Stimulated activated CD8-positive, alpha-beta memory T cell treated with anti-CD3 and anti-CD28 coated beads, Interleukin-15, amount 100 ng/mL, for 48 hours (primary cell): Measurements from ENCODE around the gene LEO1.

Experiments used
- DNase-seq, 2 donors: peaks; one replicate each; pipeline ENCODE4 v3.0.0-alpha.2; 2020; ENCODE audit warnings: low read depth in 2 of 2

LEO1 gene

GRCh38 chr15:51971375-51972133 is at the start of gene LEO1:
LEO1 (minus strand) TSS chr15:51971778; CDS start chr15:51971745, 33 bp downstream.
- peak; percentile 80 for DNase-seq

DNA sequence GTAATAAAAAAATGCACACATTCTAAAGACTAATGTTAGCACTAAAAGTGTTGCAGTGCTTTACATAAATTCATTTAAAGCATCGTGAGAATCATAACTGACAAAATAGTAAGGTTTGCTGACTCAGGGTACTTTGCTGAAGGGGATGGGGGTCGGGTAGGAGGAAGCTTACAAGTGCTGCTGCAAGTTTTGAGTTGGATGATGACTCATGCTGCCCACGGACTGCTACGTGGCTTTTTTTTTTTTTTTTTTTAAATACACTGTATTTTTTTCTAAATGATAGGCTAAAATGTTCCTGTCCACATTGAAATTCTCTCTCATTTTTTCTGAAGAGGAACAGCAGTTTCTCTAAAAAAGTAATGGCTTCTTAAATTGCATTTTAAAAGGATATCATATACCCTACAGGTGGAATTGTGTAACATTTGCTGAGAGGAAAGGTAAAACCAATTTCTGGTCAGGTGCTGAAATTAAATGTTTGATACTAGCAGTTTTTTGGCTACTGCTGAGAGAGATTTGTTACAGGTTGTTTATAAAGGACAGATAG is 49.6 kb upstream of the LEO1 start:
- peak; percentile 39 to 51 for DNase-seq

- no peak for DNase-seq
Observed at GRCh38 chr15:52020221-52021085, 48.9 kb upstream of the LEO1 start.

DNA sequence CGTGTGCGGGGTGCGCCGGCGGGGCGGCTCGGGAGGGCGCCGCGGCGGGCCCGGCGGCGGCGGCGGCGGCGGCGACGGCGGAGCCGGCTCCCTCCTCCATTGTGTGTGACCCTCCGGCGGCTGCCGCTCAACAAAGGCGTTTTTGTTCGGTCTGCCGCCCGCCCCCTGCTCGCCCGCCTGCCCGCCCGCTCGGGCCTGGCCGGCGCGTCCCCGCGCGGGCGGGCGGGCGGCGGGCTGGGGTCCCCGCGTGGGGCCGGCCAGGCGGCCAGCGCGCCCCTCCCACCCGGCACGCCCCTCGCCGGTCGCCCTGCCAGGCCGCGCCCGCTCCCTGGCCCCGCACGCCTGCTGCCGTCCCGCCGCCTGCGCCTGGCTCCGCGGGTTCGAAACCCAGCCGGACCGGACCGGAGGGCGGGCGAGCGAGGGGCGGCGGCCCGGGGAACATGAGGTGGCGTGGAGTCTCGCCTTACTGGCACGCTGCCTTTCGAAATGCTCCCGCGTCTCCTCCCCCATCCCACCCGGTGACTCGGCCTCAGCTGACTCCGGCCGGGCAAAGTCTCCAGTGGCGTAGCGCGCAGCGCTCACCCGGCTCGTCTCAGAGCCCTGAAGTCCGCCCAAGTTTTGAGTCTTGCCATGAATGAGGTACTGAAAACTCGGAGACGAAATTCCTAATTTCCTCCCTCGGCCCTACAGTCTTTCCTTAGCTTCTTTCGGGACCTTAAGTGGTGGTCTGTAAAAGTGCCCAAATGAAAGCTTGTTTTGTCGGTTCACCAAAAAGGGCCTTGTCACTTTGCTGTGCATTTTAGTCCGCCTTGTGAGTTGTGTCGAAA is 48.0 kb upstream of the LEO1 start:
- peak; percentile 59 for DNase-seq

DNA sequence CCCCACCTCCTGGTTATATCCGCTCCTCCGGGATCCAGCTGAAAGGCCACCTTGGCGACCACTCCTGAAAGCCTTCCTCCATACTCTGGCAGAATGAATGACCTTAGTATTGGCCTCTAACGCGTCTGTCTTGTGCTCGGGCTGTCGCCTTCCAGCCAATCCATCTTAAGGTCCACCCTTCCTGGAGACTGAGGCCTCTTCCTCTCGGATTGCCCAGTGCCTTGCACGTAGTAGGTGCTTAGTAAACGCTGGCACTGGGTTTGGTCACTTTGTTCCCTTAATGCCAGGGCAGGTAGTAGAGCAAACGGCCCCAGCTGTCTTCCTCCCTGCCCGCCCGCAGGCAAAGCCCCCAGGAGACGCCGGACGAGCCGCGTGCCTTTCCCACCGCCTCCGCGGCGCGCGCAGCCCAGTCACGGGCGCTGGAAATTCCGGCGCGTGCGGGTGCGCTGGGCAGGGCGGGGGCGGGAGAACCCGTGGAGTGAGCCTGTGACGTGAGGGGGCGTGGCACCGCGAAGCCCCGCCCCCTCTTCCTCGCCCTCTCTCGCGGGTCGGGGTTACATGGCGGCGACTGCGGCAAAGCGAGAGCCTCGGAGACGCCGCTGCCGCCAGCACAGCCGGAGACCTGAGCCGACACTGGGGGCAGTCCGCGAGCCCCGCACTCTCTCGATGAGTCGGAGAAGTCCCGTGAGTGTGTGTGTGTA is 47.3 kb upstream of the LEO1 start, which contains the start of gene MAPK6:
Gene MAPK6 (plus strand): TSS at position 527 of the 701 bp plus-strand sequence. CDS start 27,242 bp downstream, outside the sequence.
- peak; percentile 92 to 93 for DNase-seq

DNA sequence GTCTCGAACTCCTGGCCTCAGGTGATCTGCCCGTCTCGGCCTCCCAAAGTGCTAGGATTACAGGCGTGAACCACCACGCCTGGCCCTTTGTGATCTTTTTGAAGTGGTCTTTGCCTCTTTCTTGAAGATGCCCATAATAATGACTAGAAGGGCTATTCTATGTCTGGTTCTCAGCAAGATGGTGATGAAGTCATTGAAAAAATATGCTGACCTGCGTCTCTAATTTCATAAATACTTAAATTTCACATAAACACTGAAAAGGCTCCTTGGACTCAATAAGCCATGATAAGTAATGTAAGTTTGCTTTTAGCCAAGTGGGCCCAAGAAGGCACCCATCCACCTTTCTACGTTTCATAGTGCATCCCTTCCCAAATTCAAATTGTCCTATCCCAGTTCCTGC is 46.7 kb upstream of the LEO1 start:
- no peak for DNase-seq

DNA sequence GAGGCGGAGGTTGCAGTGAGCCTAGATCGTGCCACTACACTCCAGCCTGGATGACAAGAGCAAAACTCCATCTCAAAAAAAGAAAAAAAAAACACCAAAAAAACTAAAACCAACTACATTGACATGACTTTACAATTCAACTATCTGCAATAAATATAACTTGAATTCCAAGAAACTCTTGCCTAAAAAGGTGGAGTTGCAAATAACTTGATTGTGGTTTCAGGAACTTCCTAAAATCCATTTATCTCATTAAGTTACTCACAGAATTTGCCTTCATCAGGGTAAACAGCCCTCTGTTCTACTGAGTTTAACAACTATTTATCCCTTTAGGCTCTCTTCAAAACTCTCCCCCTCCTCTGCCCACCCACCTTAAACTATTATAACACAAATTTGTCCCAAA is 44.7 kb upstream of the LEO1 start:
- no peak for DNase-seq

DNA sequence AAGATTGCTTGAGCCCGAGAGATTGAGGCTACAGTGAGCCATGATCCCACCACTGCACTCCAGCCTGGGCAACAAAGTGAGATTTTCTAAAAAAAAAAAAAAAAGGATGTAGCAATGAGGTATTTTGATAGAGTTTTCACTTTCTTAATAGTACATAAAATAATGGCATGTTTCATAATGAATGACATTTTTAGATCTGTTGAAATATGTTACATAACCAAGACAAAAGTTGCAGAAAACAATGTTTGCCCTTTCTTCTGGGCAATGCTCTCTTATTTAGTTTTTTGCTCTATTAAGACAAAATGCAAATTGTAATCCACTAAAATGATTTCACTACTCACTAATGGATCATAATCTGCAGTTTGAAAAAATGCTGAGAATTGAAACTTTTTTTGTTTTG is 43.0 kb upstream of the LEO1 start:
- no peak for DNase-seq

DNA sequence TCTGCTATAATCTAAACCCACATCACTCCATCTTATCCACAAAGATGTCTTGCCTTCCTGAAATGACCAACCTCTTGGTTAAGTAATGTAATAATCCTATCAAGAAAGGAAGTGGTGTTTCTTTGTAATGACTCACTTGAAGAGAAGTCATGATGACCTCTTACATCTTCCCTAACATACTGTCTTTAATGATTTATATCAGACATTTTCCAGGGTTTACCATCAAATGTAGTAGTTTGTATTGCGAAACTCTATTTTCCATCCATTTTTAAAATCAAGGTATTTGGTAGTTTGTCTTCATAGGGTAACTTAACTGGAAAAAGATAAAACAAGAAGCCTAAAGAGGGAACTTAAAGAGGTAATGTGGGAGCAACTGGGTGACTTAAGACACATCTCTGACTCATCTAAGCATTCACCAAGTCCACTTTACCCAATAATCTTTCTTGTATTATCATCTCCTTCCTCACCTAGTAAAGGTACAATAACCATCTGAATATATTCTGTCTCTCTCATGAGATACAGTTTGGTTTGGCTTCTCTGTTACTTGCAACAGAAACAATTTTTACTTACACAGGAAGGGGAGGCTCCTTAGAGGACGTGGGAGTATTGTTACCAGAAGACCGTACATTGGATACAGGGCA is 41.7 kb upstream of the LEO1 start:
- no peak for DNase-seq

DNA sequence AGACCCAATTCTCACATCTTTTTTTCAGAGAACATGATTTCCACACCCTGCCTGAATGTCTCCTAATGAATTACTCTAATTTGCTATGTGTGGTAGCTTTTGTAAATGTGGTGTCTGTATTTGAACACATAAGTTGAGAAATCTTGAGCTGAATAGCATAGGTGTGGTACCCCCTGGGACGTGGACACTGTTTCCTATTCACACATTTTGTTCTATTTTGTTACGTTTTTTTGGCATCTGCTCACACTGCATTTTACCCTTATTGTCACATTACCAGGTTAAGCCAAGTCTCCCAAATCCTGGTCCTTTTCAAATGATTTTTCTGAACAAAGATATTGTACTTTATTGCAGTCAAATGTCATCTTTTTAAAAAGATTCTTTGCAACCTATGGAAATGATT is 40.6 kb upstream of the LEO1 start:
- DNase-seq = no peak

DNA sequence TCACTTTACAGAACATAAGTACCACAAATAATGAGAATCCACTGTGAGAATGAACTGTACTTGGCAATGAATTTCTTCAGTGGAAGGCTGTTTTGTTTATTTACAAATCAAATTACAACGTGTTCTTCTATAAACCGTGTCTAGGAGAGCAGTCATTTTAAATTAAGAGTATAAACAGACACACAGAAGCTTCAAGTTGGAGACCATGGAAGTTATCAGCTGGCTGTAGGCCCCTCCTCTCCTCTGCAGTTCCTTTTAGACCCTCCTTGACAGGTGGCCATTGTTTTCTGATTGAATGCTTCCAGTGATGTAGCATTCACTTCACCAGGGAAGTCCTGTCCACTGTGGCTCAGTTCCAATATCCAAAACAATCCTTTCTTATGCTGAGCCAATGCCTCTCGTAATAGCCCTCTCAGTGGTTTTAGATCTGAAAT is 40.1 kb upstream of the LEO1 start:
- DNase-seq = no peak

DNA sequence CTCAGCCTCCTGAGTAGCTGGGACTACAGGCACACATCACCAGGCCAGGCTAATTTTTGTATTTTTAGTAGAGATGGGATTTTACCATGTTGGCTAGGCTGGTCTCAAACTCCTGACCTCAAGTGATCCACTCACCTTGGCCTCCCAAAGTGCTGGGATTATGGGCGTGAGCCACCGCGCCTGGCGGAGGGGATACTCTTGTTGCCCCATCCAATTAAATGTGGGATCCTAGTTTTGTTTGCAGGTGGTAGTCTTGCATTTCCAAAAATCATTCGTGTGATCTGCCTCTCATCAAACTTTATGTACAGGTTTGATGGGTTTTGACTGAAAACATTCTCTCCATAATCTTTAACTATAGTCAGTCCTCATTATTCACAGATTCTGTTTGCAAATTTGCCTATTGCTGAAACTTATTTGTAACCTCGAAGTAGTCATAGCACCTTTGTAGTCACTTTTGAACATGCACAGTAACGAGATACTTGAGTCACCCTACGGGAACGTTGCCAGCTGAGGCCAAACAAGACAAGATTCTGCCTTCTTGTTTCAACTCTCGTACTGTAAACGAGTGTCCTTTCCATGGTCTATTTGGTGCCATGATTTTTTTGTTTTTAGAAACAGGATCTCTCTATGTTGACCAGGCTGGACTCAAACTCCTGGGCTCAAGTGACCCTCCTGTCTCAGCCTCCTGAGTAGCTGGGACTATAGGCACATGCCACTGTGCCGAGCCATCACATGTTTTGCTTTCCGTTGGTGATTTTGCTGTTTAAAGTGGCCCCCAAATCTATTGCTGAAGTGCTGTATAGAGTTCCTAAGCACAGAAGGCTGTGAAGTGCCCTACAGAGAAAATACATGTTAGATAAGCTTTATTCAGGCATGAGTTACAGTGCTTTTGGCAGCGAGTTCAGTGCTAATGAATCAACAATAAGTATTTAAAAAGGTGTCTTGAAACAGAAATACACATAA is 39.3 kb upstream of the LEO1 start:
- peak; percentile 36 to 66 for DNase-seq

- no peak for DNase-seq
Observed at GRCh38 chr15:52008698-52009434, 37.3 kb upstream of the LEO1 start.

- DNase-seq = no peak
Observed at GRCh38 chr15:52008359-52008697, 36.8 kb upstream of the LEO1 start.

DNA sequence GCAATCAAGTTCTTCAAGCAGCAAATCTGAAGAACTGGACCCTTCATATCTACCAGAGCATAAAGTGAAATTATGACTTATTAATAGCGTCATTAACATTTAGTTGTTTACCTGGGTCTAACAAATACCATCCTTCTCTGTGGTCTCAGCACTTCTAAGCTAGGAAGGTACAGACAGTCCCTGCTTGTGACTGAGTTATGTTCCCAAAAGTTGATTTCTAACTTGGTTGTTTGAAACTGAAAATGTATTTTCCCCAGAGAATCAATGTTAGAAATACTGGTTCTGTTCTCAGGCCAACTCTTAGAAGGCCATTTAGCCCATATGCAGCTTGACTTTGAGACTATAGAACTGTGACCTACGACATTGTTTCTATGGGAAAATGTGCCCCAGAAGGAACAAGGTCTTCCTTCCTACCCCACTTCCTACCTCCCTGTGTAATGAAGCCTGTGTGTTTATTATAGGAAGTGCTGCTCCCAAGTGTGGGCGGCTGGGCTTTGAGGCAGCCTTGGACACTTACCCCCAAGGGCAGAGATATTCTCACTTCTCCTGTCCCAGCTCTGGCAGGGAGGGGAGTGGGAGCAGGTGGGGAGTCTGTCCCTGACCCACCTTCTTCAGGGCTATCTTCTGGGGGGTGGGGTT is 35.2 kb upstream of the LEO1 start:
- DNase-seq = no peak

DNA sequence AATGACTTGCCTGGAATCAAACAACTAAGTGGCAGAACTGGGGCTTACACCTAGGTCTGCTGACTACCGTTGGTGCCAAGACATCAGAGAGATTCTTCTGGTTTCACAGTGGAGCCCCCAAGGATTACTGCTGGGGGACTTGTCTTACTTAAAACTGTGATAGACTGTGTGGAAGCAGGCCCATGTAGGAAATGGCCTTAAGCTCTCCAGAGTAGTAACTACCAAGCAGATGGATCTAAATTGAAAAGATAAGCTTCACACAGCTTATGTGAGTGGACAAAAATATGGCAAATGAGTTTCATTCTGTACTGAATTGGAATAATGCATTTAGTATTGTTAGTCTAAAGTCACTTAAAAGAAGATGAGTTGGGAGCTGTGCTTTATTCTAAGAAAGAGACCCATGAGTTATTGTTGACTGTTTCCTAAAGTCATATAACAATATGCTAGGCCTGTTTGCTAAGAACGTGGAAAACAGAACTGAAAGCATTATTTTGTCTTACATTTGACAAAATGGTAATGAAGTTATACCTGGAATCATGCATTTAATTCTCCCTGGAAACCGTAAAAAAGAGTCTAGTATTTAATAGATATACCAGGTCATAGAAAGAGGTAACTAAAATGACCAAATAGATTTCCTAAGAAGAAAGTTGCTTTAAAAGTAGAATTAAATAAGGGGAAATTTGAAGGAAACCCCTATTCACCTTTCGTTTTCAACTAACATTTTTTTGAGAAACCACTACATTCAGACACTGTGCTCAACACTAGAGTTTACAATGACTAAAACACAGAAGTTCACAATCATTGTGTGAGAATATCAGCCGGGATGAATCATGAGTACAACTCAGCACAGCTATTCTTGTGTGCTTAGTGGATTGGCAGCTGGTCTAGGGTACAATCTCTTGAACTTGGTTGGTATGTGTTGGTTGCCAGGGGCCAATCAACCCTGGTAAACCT is 34.4 kb upstream of the LEO1 start:
- no peak for DNase-seq

DNA sequence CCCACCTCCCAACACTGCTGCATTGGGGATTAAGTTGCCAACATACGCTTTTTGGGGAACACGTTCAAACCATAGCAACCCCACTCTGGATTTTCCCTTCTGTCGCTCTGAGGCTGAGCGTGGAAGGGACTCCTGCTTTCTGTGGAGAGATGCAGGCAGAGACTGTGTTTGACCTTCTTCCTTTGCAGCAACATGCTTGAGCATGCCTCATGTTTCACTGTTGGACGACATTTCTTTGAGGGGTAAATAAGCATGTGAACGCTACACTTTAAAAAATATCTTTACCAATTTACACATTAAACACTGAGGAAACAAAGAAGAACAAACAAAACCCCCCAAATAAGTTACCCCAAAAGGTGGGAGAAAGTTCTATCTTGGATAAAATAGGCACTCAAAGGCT is 33.2 kb upstream of the LEO1 start:
- DNase-seq = no peak
